ENCODE data around the gene SCCPDH.
"Not testable (repeated sequence)": the region's sequence is repeated elsewhere in the genome, so short reads cannot be mapped to it uniquely, and the experiment has no call there.

Gene SCCPDH

DNA sequence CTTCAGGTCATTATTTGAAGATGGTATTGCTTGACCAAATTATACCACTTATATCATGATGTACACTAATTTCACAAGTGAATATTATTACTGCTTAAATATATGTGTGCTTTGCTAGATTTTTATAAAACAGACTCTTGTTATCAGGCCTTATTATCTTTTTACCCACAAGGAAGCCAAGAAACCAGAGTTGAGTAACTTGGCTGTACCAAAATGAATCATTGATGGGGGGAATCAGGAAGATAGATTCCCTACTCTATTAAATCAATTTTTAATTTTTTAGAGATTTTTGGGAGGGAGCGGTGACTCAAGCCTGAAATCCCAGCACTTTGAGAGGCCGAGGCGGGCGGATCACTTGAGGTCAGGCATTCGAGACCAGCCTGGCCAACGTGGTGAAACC is 16.0 kb upstream of the SCCPDH start:
- H3K36me3 ChIP-seq (ENCODE audit: control insufficient read depth, insufficient read depth, low read length): no peaks in the 10 kb centered on the region
- peaks cover 10% of the 10 kb centered on the region; the same call in 1 of the 2 replicates for H3K9me3 ChIP-seq (ENCODE audit: control insufficient read depth, insufficient read depth, low read depth, low read length)
- no peaks in the 10 kb centered on the region for H3K27me3 ChIP-seq (ENCODE audit: control insufficient read depth, insufficient read depth, low read length)
- H3K4me1 ChIP-seq (ENCODE audit: control insufficient read depth, insufficient read depth, low read length): no peaks in the 10 kb centered on the region
- H3K9ac ChIP-seq (ENCODE audit: low read length): no peak overlapping the region
- H3K27ac ChIP-seq (ENCODE audit: low read depth, low read length): no peak overlapping the region
- H3K4me3 ChIP-seq (ENCODE audit: low read depth, low read length): no peak overlapping the region

DNA sequence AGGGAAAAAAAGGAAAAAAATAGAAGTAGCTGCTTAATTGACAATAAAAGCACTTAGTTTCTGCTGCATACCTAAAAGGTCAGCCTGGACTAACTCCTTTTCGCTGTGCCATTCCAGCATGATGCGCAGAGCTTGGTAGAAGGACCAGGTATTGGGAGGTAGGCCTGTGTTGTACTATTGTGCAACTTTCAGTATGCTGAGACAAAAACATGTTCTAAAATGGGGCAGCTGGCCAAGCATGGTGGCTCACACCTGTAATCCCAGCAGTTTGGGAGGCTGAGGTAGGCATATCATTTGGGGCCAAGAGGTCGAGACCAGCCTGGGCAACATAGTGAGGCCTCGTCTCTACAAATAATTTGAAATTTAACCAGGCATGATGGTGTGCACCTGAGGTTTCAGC is 15.0 kb upstream of the SCCPDH start:
- Histone ChIP-seq H3K9ac (ENCODE audit: low read length) (no peak overlapping the region), H3K4me3 (ENCODE audit: low read depth, low read length) (no peak overlapping the region), H3K27me3 (ENCODE audit: control insufficient read depth, insufficient read depth, low read length) (no peaks in the 10 kb centered on the region; the same call in 1 of the 2 replicates), H3K36me3 (ENCODE audit: control insufficient read depth, insufficient read depth, low read length) (no peaks in the 10 kb centered on the region), H3K4me1 (ENCODE audit: control insufficient read depth, insufficient read depth, low read length) (no peaks in the 10 kb centered on the region), H3K9me3 (ENCODE audit: control insufficient read depth, insufficient read depth, low read depth, low read length) (peaks cover 13% of the 10 kb centered on the region; the same call in 1 of the 2 replicates), H3K27ac (ENCODE audit: low read depth, low read length) (no peak overlapping the region)

DNA sequence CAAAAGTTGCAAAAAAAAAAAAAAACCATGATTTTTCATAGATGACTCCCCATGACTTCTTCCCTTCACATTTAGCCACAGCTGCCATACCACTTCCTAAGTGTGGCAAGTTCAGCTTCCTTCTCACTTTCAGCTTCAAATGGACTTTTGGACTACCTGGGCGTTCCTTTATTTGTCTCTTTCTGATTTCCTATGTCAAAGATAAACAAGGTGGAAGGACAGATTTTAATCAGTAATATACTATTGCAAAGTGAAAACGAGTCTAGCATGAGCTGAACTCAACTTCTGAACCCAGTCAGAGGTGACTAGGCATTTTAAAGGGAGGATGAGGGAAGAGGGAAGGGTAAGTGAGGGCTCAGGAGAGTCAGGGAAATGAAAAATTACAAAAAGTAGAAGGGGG is 14.4 kb upstream of the SCCPDH start:
- H3K9ac ChIP-seq (ENCODE audit: low read length): no peak overlapping the region
- no peak overlapping the region for H3K4me3 ChIP-seq (ENCODE audit: low read depth, low read length)
- no peaks in the 10 kb centered on the region for H3K4me1 ChIP-seq (ENCODE audit: control insufficient read depth, insufficient read depth, low read length)
- H3K9me3 ChIP-seq (ENCODE audit: control insufficient read depth, insufficient read depth, low read depth, low read length): peaks cover 13% of the 10 kb centered on the region; the same call in 1 of the 2 replicates
- no peaks in the 10 kb centered on the region; the same call in 1 of the 2 replicates for H3K27me3 ChIP-seq (ENCODE audit: control insufficient read depth, insufficient read depth, low read length)
- H3K27ac ChIP-seq (ENCODE audit: low read depth, low read length): no peak overlapping the region
- no peaks in the 10 kb centered on the region for H3K36me3 ChIP-seq (ENCODE audit: control insufficient read depth, insufficient read depth, low read length)

DNA sequence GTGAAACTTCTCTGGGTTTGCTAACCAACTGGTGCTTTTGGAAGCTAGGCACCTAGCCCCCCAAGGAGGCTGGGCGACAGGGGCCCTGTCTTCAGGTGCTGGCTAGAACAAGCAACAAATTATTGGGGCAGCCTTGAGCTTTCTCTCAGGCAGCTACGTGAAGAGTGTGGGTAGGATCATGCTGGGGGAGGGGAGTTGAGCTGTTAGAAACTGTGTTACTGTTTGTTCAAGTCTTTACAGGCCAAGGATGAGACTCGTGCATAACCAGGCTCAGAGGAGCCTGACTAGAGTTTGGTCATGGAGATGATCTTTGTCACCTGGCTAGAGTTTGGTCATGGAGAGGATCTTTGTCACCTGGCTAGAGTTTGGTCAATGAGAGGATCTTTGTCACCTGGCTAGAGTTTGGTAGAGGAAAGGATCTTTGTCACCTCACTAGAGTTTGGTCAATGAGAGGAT is 12.6 kb upstream of the SCCPDH start:
- Histone ChIP-seq H3K36me3 (ENCODE audit: control insufficient read depth, insufficient read depth, low read length) (no peaks in the 10 kb centered on the region), H3K4me1 (ENCODE audit: control insufficient read depth, insufficient read depth, low read length) (no peaks in the 10 kb centered on the region), H3K27ac (ENCODE audit: low read depth, low read length) (no peak overlapping the region), H3K4me3 (ENCODE audit: low read depth, low read length) (no peak overlapping the region), H3K27me3 (ENCODE audit: control insufficient read depth, insufficient read depth, low read length) (no peaks in the 10 kb centered on the region; the same call in 1 of the 2 replicates), H3K9me3 (ENCODE audit: control insufficient read depth, insufficient read depth, low read depth, low read length) (peaks cover 13% of the 10 kb centered on the region; the same call in 1 of the 2 replicates), H3K9ac (ENCODE audit: low read length) (no peak overlapping the region)

DNA sequence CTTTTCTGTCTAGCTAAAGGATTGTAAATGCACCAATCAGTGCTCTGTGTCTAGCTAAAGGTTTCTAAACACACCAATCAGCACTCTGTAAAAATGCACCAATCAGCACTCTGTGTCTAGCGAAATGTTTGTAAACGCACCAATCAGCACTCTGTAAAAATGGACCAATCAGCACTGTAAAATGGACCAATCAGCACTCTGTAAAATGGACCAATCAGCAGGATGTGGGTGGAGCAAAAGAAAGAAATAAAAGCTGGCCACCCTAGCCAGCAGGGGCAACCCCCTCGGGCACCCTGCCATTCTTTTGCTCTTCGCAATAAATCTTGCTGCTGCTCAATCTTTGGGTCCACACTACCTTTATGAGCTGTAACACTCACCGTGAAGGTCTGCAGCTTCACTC is 11.8 kb upstream of the SCCPDH start:
- H3K27me3 ChIP-seq (ENCODE audit: control insufficient read depth, insufficient read depth, low read length); H3K9ac ChIP-seq (ENCODE audit: low read length); H3K27ac ChIP-seq (ENCODE audit: low read depth, low read length); H3K4me3 ChIP-seq (ENCODE audit: low read depth, low read length); H3K4me1 ChIP-seq (ENCODE audit: control insufficient read depth, insufficient read depth, low read length); H3K36me3 ChIP-seq (ENCODE audit: control insufficient read depth, insufficient read depth, low read length): not testable (repeated sequence)
- peaks cover 13% of the 10 kb centered on the region; the same call in 1 of the 2 replicates for H3K9me3 ChIP-seq (ENCODE audit: control insufficient read depth, insufficient read depth, low read depth, low read length)

DNA sequence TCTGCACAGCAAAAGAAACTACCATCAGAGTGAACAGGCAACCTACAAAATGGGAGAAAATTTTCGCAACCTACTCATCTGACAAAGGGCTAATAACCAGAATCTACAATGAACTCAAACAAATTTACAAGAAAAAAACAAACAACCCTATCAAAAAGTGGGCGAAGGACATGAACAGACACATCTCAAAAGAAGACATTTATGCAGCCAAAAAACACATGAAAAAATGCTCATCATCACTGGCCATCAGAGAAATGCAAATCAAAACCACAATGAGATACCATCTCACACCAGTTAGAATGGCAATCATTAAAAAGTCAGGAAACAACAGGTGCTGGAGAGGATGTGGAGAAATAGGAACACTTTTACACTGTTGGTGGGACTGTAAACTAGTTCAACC is 4.8 kb upstream of the SCCPDH start:
- not testable (repeated sequence) for H3K27me3 ChIP-seq (ENCODE audit: control insufficient read depth, insufficient read depth, low read length); H3K4me3 ChIP-seq (ENCODE audit: low read depth, low read length); H3K4me1 ChIP-seq (ENCODE audit: control insufficient read depth, insufficient read depth, low read length); H3K9me3 ChIP-seq (ENCODE audit: control insufficient read depth, insufficient read depth, low read depth, low read length); H3K9ac ChIP-seq (ENCODE audit: low read length); H3K36me3 ChIP-seq (ENCODE audit: control insufficient read depth, insufficient read depth, low read length); H3K27ac ChIP-seq (ENCODE audit: low read depth, low read length)

DNA sequence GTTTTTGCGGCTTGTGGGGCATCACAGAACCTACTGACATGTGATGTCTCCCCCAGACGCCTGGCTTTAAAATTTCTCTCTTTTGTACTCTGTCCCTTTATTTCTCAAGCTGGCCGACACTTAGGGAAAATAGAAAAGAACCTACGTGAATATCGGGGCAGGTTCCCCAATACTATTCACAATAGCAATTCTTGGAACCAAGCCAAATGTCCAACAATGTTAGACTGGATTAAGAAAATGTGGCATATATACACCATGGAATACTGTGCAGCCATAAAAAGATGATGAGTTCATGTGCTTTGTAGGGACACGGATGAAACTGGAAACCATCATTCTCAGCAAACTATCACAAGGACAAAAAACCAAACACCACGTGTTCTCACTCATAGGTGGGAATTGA is 3.4 kb upstream of the SCCPDH start:
- H3K36me3 ChIP-seq (ENCODE audit: control insufficient read depth, insufficient read depth, low read length); H3K4me3 ChIP-seq (ENCODE audit: low read depth, low read length); H3K9me3 ChIP-seq (ENCODE audit: control insufficient read depth, insufficient read depth, low read depth, low read length); H3K4me1 ChIP-seq (ENCODE audit: control insufficient read depth, insufficient read depth, low read length); H3K27ac ChIP-seq (ENCODE audit: low read depth, low read length); H3K9ac ChIP-seq (ENCODE audit: low read length): not testable (repeated sequence)
- peaks cover 21% of the 10 kb centered on the region for H3K27me3 ChIP-seq (ENCODE audit: control insufficient read depth, insufficient read depth, low read length)

DNA sequence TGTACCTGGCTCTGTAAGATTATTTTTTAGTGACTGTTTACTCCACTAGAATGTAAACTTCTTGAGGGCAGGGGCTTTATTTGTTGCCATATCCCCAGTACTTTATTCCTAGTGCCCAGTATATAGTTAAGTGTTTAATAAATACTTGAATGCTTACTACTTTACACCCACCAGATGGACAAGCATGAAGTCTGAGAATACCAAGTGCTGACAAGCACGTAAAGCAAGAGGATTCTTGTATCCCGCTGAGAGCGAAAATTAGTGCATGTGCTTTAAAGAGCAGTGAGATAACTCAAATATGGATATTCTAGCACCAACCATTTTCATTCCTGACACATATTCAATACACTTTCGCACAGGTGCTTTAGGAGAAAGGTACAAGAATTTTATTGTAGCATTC is 1.5 kb upstream of the SCCPDH start:
- Histone ChIP-seq H3K9ac (ENCODE audit: low read length) (no peak overlapping the region), H3K36me3 (ENCODE audit: control insufficient read depth, insufficient read depth, low read length) (peaks cover 10% of the 10 kb centered on the region), H3K4me1 (ENCODE audit: control insufficient read depth, insufficient read depth, low read length) (peaks cover 4% of the 10 kb centered on the region; the same call in 1 of the 2 replicates), H3K27me3 (ENCODE audit: control insufficient read depth, insufficient read depth, low read length) (peaks cover 21% of the 10 kb centered on the region), H3K27ac (ENCODE audit: low read depth, low read length) (no peak overlapping the region), H3K4me3 (ENCODE audit: low read depth, low read length) (no peak overlapping the region), H3K9me3 (ENCODE audit: control insufficient read depth, insufficient read depth, low read depth, low read length) (peaks cover 10% of the 10 kb centered on the region)

DNA sequence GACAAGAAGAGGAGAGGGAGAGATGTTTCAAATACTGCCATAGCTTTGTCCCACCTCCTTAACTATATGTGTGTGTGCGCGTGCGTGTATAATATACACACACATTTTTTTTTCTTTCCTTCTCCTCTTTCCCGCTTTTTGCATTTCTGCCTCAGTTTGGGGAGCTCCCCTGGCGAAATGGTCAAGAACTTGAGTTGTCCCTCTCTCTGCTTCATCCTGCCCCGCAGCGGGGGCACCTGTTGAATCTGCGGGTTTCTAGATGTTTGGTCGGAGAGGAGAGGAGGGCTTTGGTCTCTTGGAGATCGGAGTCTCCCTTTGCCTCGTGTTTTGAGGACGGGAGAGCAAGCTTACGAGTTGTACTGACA is 504 bp downstream of the SCCPDH start:
- Histone ChIP-seq H3K36me3 (ENCODE audit: control insufficient read depth, insufficient read depth, low read length) (peaks cover 23% of the 10 kb centered on the region), H3K9me3 (ENCODE audit: control insufficient read depth, insufficient read depth, low read depth, low read length) (peaks cover 22% of the 10 kb centered on the region), H3K27me3 (ENCODE audit: control insufficient read depth, insufficient read depth, low read length) (peaks cover 21% of the 10 kb centered on the region), H3K4me3 (ENCODE audit: low read depth, low read length) (peak overlapping the region; percentile 69), H3K9ac (ENCODE audit: low read length) (peak overlapping the region; percentile 76), H3K4me1 (ENCODE audit: control insufficient read depth, insufficient read depth, low read length) (peaks cover 4% of the 10 kb centered on the region; the same call in 1 of the 2 replicates), H3K27ac (ENCODE audit: low read depth, low read length) (no peak overlapping the region)

DNA sequence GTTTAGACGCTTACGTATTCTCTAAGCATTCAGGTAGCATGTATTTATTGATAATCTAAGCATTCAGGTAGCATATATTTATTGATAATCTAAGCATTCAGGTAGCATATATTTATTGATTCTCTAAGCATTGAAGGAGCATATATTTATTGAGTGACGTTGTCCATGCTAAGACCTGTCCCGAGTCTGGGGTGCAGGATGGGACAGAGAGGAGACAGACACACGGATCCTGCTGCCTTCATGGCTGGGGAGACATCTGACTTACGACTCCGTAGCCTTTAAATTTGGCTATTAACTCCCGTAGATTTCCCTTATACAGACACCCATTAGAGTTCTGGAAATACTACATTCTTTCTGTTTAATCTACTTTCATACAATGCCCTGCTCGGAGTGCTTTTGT is 982 bp downstream of the SCCPDH start:
- Histone ChIP-seq H3K27me3 (ENCODE audit: control insufficient read depth, insufficient read depth, low read length) (peaks cover 21% of the 10 kb centered on the region), H3K36me3 (ENCODE audit: control insufficient read depth, insufficient read depth, low read length) (peaks cover 27% of the 10 kb centered on the region), H3K4me1 (ENCODE audit: control insufficient read depth, insufficient read depth, low read length) (peaks cover 4% of the 10 kb centered on the region; the same call in 1 of the 2 replicates), H3K9me3 (ENCODE audit: control insufficient read depth, insufficient read depth, low read depth, low read length) (peaks cover 27% of the 10 kb centered on the region), H3K4me3 (ENCODE audit: low read depth, low read length) (peak overlapping the region; percentile 69), H3K27ac (ENCODE audit: low read depth, low read length) (no peak overlapping the region), H3K9ac (ENCODE audit: low read length) (no peak overlapping the region)

DNA sequence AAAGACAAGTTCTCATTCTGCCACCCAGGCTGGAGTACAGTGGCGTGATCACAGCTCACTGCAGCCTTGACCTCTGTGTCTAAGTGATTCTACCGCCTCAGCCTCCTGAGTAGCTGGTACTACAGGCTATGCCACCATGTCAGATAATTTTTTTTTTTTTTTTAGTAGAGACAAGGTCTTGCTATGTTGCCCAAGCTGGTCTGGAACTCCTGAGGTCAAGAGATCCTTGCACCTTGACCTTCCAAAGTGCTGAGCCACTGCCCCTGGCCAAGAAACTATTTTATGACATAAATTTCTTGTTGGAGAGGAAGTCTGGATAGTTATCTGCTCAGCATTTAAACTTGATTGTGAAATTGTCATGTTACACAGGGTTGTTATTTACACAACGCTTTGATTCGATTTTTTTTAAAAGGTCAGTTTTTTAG is 2.1 kb downstream of the SCCPDH start:
- H3K9ac ChIP-seq (ENCODE audit: low read length): no peak overlapping the region

DNA sequence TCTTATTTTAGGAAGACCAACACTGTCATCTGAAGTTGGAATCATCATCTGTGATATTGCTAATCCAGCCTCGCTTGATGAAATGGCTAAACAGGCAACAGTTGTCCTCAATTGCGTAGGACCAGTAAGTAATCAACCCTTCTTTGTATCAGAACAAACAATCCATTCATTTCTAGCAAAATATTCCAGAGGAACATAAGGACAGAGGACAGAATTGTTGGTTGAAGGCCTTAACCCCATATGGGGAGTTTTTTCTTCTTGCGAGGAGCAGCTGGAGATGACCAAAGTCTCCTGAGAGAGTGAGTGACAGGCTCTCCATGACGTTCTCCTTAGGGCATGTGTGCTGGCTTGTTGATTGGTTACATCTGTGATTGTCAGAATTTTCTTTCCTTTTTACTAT is 2.7 kb downstream of the SCCPDH start:
- Histone ChIP-seq H3K9me3 (ENCODE audit: control insufficient read depth, insufficient read depth, low read depth, low read length) (peaks cover 32% of the 10 kb centered on the region), H3K27ac (ENCODE audit: low read depth, low read length) (no peak overlapping the region), H3K27me3 (ENCODE audit: control insufficient read depth, insufficient read depth, low read length) (peaks cover 21% of the 10 kb centered on the region), H3K9ac (ENCODE audit: low read length) (no peak overlapping the region), H3K4me3 (ENCODE audit: low read depth, low read length) (no peak overlapping the region), H3K36me3 (ENCODE audit: control insufficient read depth, insufficient read depth, low read length) (peaks cover 40% of the 10 kb centered on the region), H3K4me1 (ENCODE audit: control insufficient read depth, insufficient read depth, low read length) (peaks cover 4% of the 10 kb centered on the region; the same call in 1 of the 2 replicates)

More for the DNA sequence above, 2.1 kb downstream of the SCCPDH start:
- H3K4me3 ChIP-seq (ENCODE audit: low read depth, low read length): no peak overlapping the region
- H3K27ac ChIP-seq (ENCODE audit: low read depth, low read length): no peak overlapping the region
- H3K36me3 ChIP-seq (ENCODE audit: control insufficient read depth, insufficient read depth, low read length): peaks cover 38% of the 10 kb centered on the region
- peaks cover 32% of the 10 kb centered on the region for H3K9me3 ChIP-seq (ENCODE audit: control insufficient read depth, insufficient read depth, low read depth, low read length)
- peaks cover 21% of the 10 kb centered on the region for H3K27me3 ChIP-seq (ENCODE audit: control insufficient read depth, insufficient read depth, low read length)
- H3K4me1 ChIP-seq (ENCODE audit: control insufficient read depth, insufficient read depth, low read length): peaks cover 4% of the 10 kb centered on the region; the same call in 1 of the 2 replicates

Data from HUES6 (cell line).